H1 (cell line): ENCODE measurements around the gene LTB4R. TPM values are rescaled to one million over a fixed set of nuclear protein-coding genes. Genes with fewer than 3 reads are reported as not detected.

Experiments
- CEBPB ChIP-seq: IDR thresholded peaks from 2 replicates; pipeline ENCODE4 v1.6.1; 2012; ENCODE audit warnings: low read depth, low read length
- HDAC6 ChIP-seq: IDR thresholded peaks from one replicate; pipeline ENCODE4 v1.7.1; 2012; ENCODE audit warnings: low read depth, mild to moderate bottlenecking, inconsistent platforms, low read length, moderate library complexity
- KDM5A ChIP-seq: fragments of 200-600 bp; IDR thresholded peaks from 2 replicates; pipeline ENCODE4 v1.7.1; 2012; ENCODE audit warnings: mild to moderate bottlenecking, low read length, inconsistent platforms, mixed read lengths
- PHF8 ChIP-seq: fragments of 200-600 bp; sonication (generic); conservative IDR thresholded peaks from 2 replicates; pipeline ENCODE4 v1.7.1; 2012; ENCODE audit warnings: low read depth, mild to moderate bottlenecking, inconsistent platforms, low read length, moderate library complexity
- RNF2 ChIP-seq: fragments of 200-900, 300-1000 bp; sonication (generic); IDR thresholded peaks from 2 replicates; pipeline ENCODE4 v1.7.1; 2016; ENCODE audit warnings: borderline replicate concordance, low read depth, mild to moderate bottlenecking, antibody characterized with exemption, low read length; ENCODE audit not compliant: poor library complexity, severe bottlenecking; ENCODE audit errors: missing control alignments
- SUZ12 ChIP-seq: fragments of 200-600 bp; sonication (generic); IDR thresholded peaks from 2 replicates; pipeline ENCODE4 v1.6.1; 2012; ENCODE audit warnings: mild to moderate bottlenecking, inconsistent platforms, low read length, moderate library complexity, mixed read lengths
- TCF12 ChIP-seq: IDR thresholded peaks from 2 replicates; pipeline ENCODE4 v1.6.1; 2011; ENCODE audit warnings: low read depth, mild to moderate bottlenecking, low read length
- polyA plus RNA-seq, 7 experiments: library from polyadenylated mRNA; depleted of rRNA in 3 of 7; stranded (reverse) in 5 of 7; unstranded in 2 of 7; fragments of >200 nt in 5 of 7; fragments of 200-250 nt in 2 of 7; gene quantifications; 1 replicate in 5 of 7; 2 replicates in 1 of 7; 4 replicates in 1 of 7; pipeline versions ENCODE4 v1.2.1 to v1.2.3, GENCODE V29; 2011 to 2013; ENCODE audit warnings: missing spikeins in 2 of 7, mixed read lengths in 2 of 7
- total RNA-seq: library from RNA; stranded (reverse); fragmentation: NEBNext Ultra II Directional; extraction: Animal tissue kit (Norgen Biotek cat#: 25700); gene quantifications from 2 replicates; pipeline ENCODE4 v1.2.1, GENCODE V29; 2021
- TF ChIP-seq, protein P1 (sequence below): IDR thresholded peaks from 2 replicates; pipeline ENCODE4 v1.6.1; 2011; ENCODE audit warnings: low read depth, mild to moderate bottlenecking, low read length; ENCODE audit not compliant: insufficient read depth
- TF ChIP-seq, protein P2 (sequence below): IDR thresholded peaks from 2 replicates; pipeline ENCODE4 v1.6.1; 2012; ENCODE audit warnings: inconsistent platforms

The LTB4R gene
- total and polyA plus RNA-seq, 2 of the 8 experiments (the other 6 are each of a cell fraction or from before 2014, with no cell fraction given) = 4.1 to 6.7 TPM

DNA sequence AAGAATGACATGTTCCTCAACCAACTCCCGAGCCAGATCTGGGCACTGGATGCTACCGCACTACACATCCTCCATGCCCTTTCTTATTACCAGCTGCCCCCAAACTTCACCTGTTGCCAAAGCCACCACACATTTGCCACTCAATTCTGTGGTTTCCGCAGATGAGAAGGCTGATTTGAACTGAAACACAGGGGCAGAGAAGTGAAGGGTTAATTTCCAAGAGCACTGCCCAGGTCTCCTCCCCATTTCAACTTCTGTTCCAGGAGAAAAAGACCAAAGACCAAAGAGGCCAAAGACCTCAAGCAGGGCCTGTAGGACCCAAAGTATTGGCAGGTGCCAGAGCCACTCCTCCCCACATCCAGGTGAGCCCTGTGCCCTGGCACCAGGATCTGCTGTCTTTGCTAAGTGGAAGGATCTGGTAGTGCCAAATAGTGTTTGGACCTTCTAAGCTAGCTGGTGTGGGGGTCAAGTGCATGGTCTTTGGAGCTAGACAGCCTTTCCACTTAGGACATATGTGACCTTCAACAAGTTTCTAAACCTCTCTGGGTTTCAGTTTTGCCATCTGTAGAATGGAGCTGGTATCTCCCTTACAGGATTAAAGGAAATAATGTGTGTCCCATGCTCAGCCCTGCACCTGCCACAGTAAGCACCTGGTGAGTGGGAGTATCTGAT lies 19.7 kb upstream of the LTB4R start (continued):
- TF ChIP-seq PHF8 (no peak), CEBPB (no peak), TCF12 (no peak), HDAC6 (no peak), RNF2 (no peak), SUZ12 (no peak), KDM5A (no peak)
- TF ChIP-seq, protein P1, sequence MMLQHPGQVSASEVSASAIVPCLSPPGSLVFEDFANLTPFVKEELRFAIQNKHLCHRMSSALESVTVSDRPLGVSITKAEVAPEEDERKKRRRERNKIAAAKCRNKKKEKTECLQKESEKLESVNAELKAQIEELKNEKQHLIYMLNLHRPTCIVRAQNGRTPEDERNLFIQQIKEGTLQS = no peak
- TF ChIP-seq, protein P2, sequence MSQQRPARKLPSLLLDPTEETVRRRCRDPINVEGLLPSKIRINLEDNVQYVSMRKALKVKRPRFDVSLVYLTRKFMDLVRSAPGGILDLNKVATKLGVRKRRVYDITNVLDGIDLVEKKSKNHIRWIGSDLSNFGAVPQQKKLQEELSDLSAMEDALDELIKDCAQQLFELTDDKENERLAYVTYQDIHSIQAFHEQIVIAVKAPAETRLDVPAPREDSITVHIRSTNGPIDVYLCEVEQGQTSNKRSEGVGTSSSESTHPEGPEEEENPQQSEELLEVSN = no peak
